ENCODE data around the gene TAF6. TPM values are rescaled to one million over a fixed set of nuclear protein-coding genes. Genes with fewer than 3 reads are reported as not detected.
A peak's percentile ranks its signal among the peaks of the same experiment; 100 is the strongest.

Gene TAF6
- total and polyA plus RNA-seq, 7 donors: 26.8 to 58.4 (median 33.5) TPM

DNA sequence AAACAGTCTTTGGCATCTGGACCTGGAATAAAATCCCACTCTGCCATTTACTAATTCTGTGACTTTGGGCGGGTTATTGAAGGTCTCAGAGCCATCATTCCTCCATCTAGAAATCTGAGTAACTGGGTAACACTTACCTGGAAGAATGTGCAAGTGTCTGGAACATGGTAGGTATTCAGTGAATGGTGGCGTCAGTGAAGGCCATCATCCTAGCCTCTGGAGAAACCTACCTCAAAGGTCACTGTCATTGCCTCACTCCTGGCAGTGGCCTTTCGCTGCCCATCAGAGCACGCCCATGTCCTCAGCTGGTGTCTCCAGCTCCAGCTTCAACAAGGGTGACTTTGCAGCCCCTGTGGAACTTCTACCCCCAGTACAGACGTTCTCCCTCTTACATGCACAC, 44.7 kb upstream of the TAF6 start:
- Histone ChIP-seq H3K9me3 (no peaks in the 10 kb centered on the region), H3K27ac (no peak overlapping the region), H3K36me3 (ENCODE audit: insufficient read depth in 1 of 2, low read depth in 1 of 2) (no peaks in the 10 kb centered on the region), H3K27me3 (ENCODE audit: insufficient read depth in 3 of 3, low read length in 2 of 3) (peaks cover 0 to 19% (median 9%) of the 10 kb centered on the region in 3 donors), H3K4me1 (peaks cover 8% of the 10 kb centered on the region), H3K4me3 (no peak overlapping the region)
- intact Hi-C loops (cut with DNase I): no loop called here
- TF ChIP-seq, protein P1, sequence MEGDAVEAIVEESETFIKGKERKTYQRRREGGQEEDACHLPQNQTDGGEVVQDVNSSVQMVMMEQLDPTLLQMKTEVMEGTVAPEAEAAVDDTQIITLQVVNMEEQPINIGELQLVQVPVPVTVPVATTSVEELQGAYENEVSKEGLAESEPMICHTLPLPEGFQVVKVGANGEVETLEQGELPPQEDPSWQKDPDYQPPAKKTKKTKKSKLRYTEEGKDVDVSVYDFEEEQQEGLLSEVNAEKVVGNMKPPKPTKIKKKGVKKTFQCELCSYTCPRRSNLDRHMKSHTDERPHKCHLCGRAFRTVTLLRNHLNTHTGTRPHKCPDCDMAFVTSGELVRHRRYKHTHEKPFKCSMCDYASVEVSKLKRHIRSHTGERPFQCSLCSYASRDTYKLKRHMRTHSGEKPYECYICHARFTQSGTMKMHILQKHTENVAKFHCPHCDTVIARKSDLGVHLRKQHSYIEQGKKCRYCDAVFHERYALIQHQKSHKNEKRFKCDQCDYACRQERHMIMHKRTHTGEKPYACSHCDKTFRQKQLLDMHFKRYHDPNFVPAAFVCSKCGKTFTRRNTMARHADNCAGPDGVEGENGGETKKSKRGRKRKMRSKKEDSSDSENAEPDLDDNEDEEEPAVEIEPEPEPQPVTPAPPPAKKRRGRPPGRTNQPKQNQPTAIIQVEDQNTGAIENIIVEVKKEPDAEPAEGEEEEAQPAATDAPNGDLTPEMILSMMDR (IDR thresholded peaks at IDR 0.05): no peak
- ATAC-seq (no peak), DNase-seq (no peak)
- WGBS, 3 donors: 86 to 90% (median 90%) methylated on average over 5 of the region's 5 CpGs

DNA sequence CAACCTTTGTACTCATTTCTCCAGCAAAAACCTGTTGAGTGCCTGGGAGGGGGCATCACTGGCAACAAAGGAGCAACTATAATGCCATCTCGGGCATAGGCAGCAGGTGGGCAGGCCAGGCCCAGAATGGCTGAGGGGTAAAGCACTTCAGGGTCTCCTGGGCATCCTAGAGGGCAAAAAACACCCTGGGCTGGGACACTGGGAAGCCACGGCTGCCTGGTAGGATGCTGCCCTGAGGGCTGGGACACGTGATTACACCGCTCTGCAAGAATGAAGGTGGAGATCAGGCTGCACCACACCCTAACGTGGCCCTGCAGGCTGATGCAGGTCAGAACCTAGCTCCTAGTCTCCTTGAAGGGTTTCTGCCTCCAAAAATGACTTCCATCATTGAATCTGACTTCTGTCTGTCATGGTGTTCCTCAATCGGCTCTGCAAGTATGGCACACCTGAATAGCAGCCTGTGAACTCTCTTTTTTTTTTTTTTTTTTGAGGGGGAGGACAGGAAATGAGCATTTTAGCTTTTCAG, 43.9 kb upstream of the TAF6 start:
- H3K4me1 ChIP-seq: peaks cover under 1% of the 10 kb centered on the region
- H3K27ac ChIP-seq: no peak overlapping the region
- TF ChIP-seq, protein P1 (IDR thresholded peaks at IDR 0.05): no peak
- no peaks in the 10 kb centered on the region for H3K9me3 ChIP-seq
- WGBS, 3 donors: 67 to 74% (median 69%) methylated on average over 6 of the region's 6 CpGs
- H3K36me3 ChIP-seq (ENCODE audit: insufficient read depth in 1 of 2, low read depth in 1 of 2): no peaks in the 10 kb centered on the region
- H3K27me3 ChIP-seq (ENCODE audit: insufficient read depth in 3 of 3, low read length in 2 of 3): peaks cover 0 to 19% (median 6%) of the 10 kb centered on the region in 3 donors
- intact Hi-C loops (cut with DNase I): no loop called here
- H3K4me3 ChIP-seq: no peak overlapping the region
- ATAC-seq (no peak), DNase-seq (no peak)

DNA sequence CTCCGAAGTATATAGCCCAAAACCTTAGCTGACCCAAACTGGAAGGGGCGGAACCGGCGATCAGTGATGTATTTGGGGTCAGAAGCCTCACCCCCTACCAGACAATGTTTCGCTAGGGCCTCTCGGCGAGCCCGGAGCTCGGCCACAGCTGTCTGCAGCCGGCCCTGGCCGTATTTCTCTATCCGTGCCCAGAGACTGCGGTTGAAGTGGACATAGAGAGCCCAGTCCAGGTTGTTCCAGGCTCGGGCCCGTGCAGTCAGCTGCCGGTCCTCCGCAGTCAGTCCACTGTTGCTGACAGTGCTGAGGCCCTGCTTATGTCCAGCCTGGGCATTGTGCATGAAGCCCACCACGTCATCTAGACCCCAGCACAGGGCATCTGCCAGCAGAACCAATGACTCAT, 40.9 kb upstream of the TAF6 start:
- H3K4me1 ChIP-seq: peaks cover 12% of the 10 kb centered on the region
- H3K27ac ChIP-seq: no peak overlapping the region
- no peaks in the 10 kb centered on the region for H3K9me3 ChIP-seq
- 86 to 90% (median 90%) methylated on average over 18 of the region's 18 CpGs for WGBS, 3 donors
- no peak for DNase-seq
- TF ChIP-seq, protein P1 (IDR thresholded peaks at IDR 0.05): no peak
- no peak overlapping the region for H3K4me3 ChIP-seq
- intact Hi-C loops (cut with DNase I): no loop called here
- H3K36me3 ChIP-seq (ENCODE audit: insufficient read depth in 1 of 2, low read depth in 1 of 2): peaks cover 4 to 22% of the 10 kb centered on the region in 2 donors
- H3K27me3 ChIP-seq (ENCODE audit: insufficient read depth in 3 of 3, low read length in 2 of 3): no peaks in the 10 kb centered on the region
- ATAC-seq: no peak

DNA sequence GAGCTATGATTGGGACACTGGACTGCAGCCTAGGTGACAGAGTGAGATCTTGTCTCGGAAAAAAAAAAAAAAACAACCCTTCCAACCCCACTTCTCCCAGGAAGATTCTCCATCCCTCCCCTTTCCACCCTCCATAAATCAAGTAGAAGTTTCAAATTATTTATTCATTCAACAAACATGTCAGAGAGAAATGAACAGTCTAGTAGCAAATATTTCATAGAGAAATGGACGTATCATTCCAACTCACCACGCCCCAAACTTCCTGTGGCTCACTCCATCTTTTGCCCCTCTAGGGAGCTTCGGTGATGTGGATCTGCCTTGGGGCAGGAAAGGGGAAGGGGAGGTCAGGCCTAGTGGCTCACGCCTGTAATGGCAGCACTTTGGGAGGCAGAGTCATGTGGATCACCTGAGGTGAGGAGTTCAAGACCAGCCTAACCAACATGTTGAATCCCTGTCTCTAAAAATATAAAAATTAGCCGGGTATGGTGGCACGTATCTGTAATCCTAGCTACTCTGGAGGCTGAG, 40.0 kb upstream of the TAF6 start:
- TF ChIP-seq, protein P1 (IDR thresholded peaks at IDR 0.05): no peak
- 61 to 67% (median 64%) methylated on average over 7 of the region's 7 CpGs for WGBS, 3 donors
- intact Hi-C loops (cut with DNase I): loop anchor here in 1 of 2 donors (10.0 kb wide), 1 partner anchor 56 kb away; the partner anchor contains the start of gene PVRIG
- H3K9me3 ChIP-seq: no peaks in the 10 kb centered on the region
- peaks cover 4 to 30% of the 10 kb centered on the region in 2 donors for H3K36me3 ChIP-seq (ENCODE audit: insufficient read depth in 1 of 2, low read depth in 1 of 2)
- ATAC-seq (no peak), DNase-seq (no peak)
- no peaks in the 10 kb centered on the region for H3K27me3 ChIP-seq (ENCODE audit: insufficient read depth in 3 of 3, low read length in 2 of 3)
- H3K27ac ChIP-seq: peak overlapping the region; percentile 86
- H3K4me3 ChIP-seq: peak overlapping the region; percentile 93
- peaks cover 12% of the 10 kb centered on the region for H3K4me1 ChIP-seq
